Esophagus muscularis mucosa (tissue), 4 donors: Measurements from ENCODE around the gene BRD3. TPM values are rescaled to one million over a fixed set of nuclear protein-coding genes. Genes with fewer than 3 reads are reported as not detected.

Experiments used
- DNase-seq: peaks from one replicate; pipeline ENCODE4 v3.0.0-alpha.2; 2017; ENCODE audit errors: extremely low spot score
- H3K27ac ChIP-seq, 4 donors: fragments of 200-600 bp; sonication (generic); replicated peaks in 1 of 4; 1 replicate in 3 of 4; 2 replicates in 1 of 4; pipeline ENCODE4 v1.5.1; 2016 to 2019; ENCODE audit warnings: mild to moderate bottlenecking in 1 of 4
- H3K27me3 ChIP-seq, 4 donors: fragments of 200-600 bp; sonication (generic); one replicate each; pipeline versions ENCODE4 v1.5.1 to v1.6.0; 2016 to 2019
- H3K36me3 ChIP-seq, 4 donors: fragments of 200-600 bp; sonication (generic); one replicate each; pipeline ENCODE4 v1.5.1; 2016 to 2019
- H3K4me1 ChIP-seq, 4 donors: fragments of 200-600 bp; sonication (generic); one replicate each; pipeline ENCODE4 v1.5.1; 2016 to 2019
- H3K4me3 ChIP-seq, 4 donors: fragments of 200-600 bp; sonication (generic); 1 replicate in 2 of 4; 2 replicates in 2 of 4; pipeline ENCODE4 v1.5.1; 2016 to 2019; ENCODE audit warnings: mild to moderate bottlenecking in 4 of 4, moderate library complexity in 1 of 4
- H3K9me3 ChIP-seq, 4 donors: fragments of 200-600 bp; sonication (generic); 1 replicate in 3 of 4; 2 replicates in 1 of 4; pipeline ENCODE4 v1.5.1; 2016 to 2019
- EP300 ChIP-seq: sonication (generic); formaldehyde crosslinking; IDR thresholded peaks from one replicate; pipeline ENCODE4 v1.6.1; 2017; ENCODE audit warnings: antibody characterized with exemption
- POLR2A ChIP-seq: fragments of 450-650 bp; IDR thresholded peaks from one replicate; pipeline ENCODE4 v1.6.1; 2017; ENCODE audit warnings: antibody characterized with exemption, moderate library complexity, mild to moderate bottlenecking, low read depth
- POLR2AphosphoS5 ChIP-seq, 2 donors: sonication (generic); formaldehyde crosslinking; IDR thresholded peaks; one replicate each; pipeline ENCODE4 v1.6.1; 2017; ENCODE audit warnings: antibody characterized with exemption in 2 of 2
- whole genome bisulfite sequencing: methylation state at CpG from one replicate; pipeline ENCODE4 v1.1.5; 2018; 5-methylcytosine and 5-hydroxymethylcytosine counted together
- intact Hi-C: fragments of 100-400 bp; cut with DNase I; formaldehyde crosslinking; loops from one replicate; pipeline ENCODE4 v1.15.1; 2023
- total RNA-seq, 4 donors: library from RNA; depleted of rRNA; stranded (reverse); fragments of >200 nt; gene quantifications; one replicate each; pipeline versions ENCODE4 v1.1.0 to v1.2.1, GENCODE V29; 2016
- TF ChIP-seq, protein P1 (sequence below), 3 experiments: fragments of 200-600 bp in 2 of 3; fragments of 450-650 bp in 1 of 3; sonication (generic) in 2 of 3; IDR thresholded peaks; one replicate each; pipeline ENCODE4 v1.5.1; 2017 to 2019; ENCODE audit warnings: antibody characterized with exemption in 3 of 3, mild to moderate bottlenecking in 2 of 3, moderate library complexity in 1 of 3

The BRD3 gene
- total RNA-seq, 4 donors from 2014 or later = 30.0 to 38.2 (median 33.3) TPM

DNA sequence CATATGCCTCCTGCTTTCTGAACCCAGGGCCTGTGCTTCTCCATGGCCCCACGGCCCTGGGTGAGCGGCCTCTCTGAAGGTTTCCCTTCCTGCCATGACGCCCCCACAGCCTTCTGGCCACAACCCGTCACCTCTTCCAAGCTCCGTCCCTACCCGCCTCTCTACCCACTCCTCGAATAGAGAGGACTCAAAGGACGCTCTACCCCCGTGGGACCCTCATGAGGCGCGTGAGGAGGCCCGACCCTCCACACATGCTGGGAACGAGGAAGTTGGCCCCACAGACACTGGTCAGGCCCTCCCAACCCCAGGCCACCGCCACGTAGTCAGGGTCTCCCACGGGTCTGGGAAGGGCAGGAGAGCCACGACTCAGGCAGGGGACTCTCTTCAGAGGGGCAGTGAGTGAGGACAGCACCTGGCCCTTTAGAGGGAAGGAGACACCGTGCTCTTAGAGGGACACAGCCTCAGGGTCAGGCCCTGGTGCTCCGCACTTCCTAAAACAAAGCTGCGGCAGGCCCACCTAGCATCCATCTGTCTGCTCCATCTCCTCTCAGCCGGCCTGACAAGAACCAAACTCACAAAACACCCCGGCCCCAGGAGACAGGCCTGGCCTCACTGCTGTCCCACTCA is 5.3 kb downstream of the BRD3 start:
- DNase-seq = no peak
- TF ChIP-seq, protein P1, sequence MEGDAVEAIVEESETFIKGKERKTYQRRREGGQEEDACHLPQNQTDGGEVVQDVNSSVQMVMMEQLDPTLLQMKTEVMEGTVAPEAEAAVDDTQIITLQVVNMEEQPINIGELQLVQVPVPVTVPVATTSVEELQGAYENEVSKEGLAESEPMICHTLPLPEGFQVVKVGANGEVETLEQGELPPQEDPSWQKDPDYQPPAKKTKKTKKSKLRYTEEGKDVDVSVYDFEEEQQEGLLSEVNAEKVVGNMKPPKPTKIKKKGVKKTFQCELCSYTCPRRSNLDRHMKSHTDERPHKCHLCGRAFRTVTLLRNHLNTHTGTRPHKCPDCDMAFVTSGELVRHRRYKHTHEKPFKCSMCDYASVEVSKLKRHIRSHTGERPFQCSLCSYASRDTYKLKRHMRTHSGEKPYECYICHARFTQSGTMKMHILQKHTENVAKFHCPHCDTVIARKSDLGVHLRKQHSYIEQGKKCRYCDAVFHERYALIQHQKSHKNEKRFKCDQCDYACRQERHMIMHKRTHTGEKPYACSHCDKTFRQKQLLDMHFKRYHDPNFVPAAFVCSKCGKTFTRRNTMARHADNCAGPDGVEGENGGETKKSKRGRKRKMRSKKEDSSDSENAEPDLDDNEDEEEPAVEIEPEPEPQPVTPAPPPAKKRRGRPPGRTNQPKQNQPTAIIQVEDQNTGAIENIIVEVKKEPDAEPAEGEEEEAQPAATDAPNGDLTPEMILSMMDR (IDR thresholded peaks at IDR 0.05) = no peak
- TF ChIP-seq POLR2AphosphoS5 (IDR thresholded peaks at IDR 0.05) = no peak
- TF ChIP-seq EP300 = no peak
- TF ChIP-seq POLR2A = no peak
- no peaks in the 10 kb centered on the region for H3K9me3 ChIP-seq
- no peak overlapping the region for H3K27ac ChIP-seq
- no peaks in the 10 kb centered on the region for H3K36me3 ChIP-seq
- no peaks in the 10 kb centered on the region for H3K27me3 ChIP-seq
- intact Hi-C loops = no loop called here
- no peak overlapping the region for H3K4me3 ChIP-seq
- peaks cover 62 to 95% (median 93%) of the 10 kb centered on the region in 4 donors for H3K4me1 ChIP-seq
- 77% methylated on average over 20 of the region's 22 CpGs for WGBS

DNA sequence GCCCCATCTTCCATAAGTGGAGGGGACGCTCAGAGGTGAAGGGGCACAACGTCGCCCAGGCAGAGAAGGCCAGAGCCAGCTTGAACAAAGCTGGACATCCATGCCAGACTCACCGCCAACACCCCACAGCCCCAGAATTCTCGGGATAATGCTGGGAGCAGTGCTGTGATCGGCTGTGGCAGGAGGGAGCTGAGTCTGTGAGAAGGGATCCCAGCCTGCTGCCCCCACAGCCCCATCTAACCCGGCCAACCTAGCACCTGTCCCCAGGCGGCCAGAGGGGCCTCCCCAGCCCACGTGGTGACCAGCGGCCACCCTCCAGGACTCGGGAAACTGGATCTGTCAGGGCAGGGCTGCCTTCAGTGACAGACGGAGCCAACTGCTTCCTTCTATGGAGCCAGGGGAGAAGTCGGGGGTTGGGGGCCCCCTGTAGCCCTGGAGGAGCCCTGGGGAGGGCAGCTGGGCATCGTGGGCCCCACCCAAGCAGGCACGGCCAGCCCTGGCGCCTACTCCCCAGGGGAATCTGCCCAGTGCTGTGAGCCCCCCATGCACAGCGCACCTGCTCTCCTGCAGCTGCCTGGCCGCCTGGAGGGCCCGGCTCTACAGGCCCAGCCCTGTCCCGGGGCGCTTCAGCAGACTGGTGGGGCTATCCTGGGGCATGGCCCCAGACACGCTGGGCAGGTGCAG is 6.0 kb downstream of the BRD3 start:
- WGBS = 57% methylated on average over 6 of the region's 22 CpGs

DNA sequence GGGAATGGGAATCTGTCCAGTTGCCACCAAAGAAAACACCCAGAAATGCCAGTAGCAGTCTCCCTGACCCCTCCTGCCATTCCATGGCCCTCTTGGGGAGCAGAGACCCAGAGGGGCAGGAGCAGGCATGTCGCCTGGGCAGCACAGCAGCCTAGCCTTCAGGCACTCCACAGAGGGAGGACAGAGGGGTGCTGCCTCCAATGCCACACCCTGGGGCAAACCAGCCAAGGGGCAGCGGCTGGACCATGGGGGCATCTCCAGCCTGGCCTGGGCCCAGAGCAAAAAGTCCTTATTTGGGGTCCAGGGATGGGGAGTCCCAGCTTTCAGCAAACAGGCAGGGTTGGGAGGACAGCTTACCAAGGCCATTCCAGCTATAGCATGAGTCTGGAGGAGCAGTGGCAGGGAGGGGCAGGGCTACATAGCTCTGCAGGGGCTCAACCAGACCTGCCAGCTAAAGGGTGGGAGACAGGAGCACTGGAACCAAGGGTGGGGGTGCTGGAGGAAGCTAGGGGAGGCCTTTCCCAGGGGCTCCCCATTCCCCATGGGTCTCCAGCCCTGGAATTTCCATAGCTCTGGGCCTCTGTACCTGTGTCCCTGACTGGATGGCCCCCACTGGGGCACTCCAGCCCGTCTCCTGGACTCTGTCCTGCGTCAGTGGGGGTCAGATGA is 6.7 kb downstream of the BRD3 start:
- peaks cover 72 to 100% (median 100%) of the 10 kb centered on the region in 4 donors for H3K4me1 ChIP-seq

More for the DNA sequence above, 6.0 kb downstream of the BRD3 start:
- Histone ChIP-seq H3K4me1 (peaks cover 68 to 100% (median 100%) of the 10 kb centered on the region in 4 donors), H3K36me3 (no peaks in the 10 kb centered on the region), H3K4me3 (peak overlapping the region in 1 of 4 donors; percentile 7), H3K9me3 (no peaks in the 10 kb centered on the region), H3K27ac (no peak overlapping the region), H3K27me3 (no peaks in the 10 kb centered on the region)
- no peak for DNase-seq
- TF ChIP-seq POLR2A (no peak), POLR2AphosphoS5 (IDR thresholded peaks at IDR 0.05) (no peak), EP300 (no peak)
- TF ChIP-seq, protein P1 (IDR thresholded peaks at IDR 0.05) = no peak
- intact Hi-C loops = no loop called here

DNA sequence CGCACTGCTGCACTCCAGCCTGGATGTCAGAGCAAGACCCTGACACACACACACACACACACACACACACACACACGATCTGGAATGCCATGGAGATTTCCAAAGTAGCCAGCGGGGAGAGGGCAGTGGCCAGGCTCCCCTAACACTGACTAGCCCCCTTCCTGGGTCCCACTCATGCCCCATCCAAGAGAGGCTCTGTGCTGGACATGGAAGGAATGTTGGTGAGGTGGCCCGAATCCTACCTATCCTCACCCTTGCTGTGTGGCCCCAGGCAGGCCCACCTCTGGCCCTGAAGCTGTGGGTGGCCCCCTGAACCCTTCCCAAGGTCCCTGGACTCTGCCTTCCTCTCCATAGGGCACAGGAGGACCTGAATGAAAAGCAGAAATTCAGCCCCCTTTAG is 7.3 kb downstream of the BRD3 start:
- no peak overlapping the region for H3K27ac ChIP-seq
- H3K9me3 ChIP-seq = no peaks in the 10 kb centered on the region
- intact Hi-C loops = no loop called here
- no peak for DNase-seq
- TF ChIP-seq, protein P1 (IDR thresholded peaks at IDR 0.05) = no peak
- TF ChIP-seq POLR2A (no peak), POLR2AphosphoS5 (IDR thresholded peaks at IDR 0.05) (no peak), EP300 (no peak)
- no peak overlapping the region for H3K4me3 ChIP-seq
- WGBS = 80% methylated on average over 3 of the region's 4 CpGs
- H3K4me1 ChIP-seq = peaks cover 72 to 100% (median 100%) of the 10 kb centered on the region in 4 donors
- no peaks in the 10 kb centered on the region for H3K36me3 ChIP-seq
- H3K27me3 ChIP-seq = no peaks in the 10 kb centered on the region

More for the DNA sequence above, 6.7 kb downstream of the BRD3 start:
- Histone ChIP-seq H3K9me3 (no peaks in the 10 kb centered on the region), H3K4me3 (no peak overlapping the region), H3K27ac (no peak overlapping the region), H3K36me3 (no peaks in the 10 kb centered on the region), H3K27me3 (no peaks in the 10 kb centered on the region)
- intact Hi-C loops = no loop called here
- DNase-seq = no peak
- WGBS = 68% methylated on average over 2 of the region's 4 CpGs
- no peak for TF ChIP-seq POLR2A
- TF ChIP-seq, protein P1 (IDR thresholded peaks at IDR 0.05) = no peak
- TF ChIP-seq EP300 = no peak
- TF ChIP-seq POLR2AphosphoS5 (IDR thresholded peaks at IDR 0.05) = no peak
